GM18520 (cell line): ENCODE data around the gene NLN.
"Not testable (repeated sequence)": the region's sequence is repeated elsewhere in the genome, so short reads cannot be mapped to it uniquely, and the experiment has no call there.

Experiments used
- ATAC-seq: cut with Tn5 transposase; IDR thresholded peaks from one replicate; pipeline ENCODE4 v1.9.1; 2021; ENCODE audit not compliant: unreplicated experiment

The NLN gene

GRCh38 chr5:65807494-65807893, 85.5 kb downstream of the NLN start:
- ATAC-seq, result not testable (repeated sequence)

DNA sequence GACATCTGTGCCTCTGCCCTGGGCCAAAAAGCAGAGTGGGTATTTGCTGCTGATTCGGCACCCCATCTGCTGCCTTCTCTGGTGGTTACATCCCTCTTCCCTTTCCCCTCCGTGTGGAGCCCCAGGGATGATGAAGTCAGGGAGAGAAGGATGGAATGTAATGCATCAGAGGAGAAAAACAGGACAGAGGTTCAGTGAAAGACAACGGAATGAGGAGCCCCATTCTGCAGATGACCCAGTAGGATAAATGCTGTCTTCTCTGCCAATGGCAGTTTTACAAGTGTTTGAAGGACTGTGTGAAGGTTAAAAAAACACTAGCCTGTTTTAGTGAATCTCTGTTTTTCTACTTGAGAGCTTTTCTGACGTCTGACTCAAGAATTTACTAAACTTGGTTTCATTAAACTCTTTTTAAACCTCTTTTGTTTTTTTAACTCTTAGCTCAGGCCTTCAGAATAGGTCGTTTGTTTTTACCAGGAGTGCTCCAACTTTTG, 86.3 kb downstream of the NLN start:
- ATAC-seq, result no peak

DNA sequence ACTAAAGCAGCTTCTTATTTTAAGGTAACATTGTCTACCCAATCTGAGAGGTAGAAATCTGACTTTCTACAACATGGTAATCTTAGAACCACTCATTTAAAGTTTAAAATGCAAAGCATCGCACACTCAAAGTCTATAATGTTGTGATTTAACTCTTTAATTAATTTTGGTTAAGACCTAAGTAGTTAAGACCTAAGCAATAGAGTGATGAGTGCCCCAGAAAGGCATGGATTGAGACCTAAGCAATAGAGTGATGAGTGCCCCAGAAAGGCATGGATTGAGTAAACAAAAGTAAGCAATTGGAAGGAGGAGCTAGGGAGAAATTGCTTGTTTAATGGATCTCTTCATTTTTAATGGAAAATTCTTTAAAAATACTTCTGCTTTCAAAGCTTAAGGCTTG, 86.8 kb downstream of the NLN start:
- no peak for ATAC-seq

GRCh38 chr5:65809817-65810531, 88.0 kb downstream of the NLN start:
- ATAC-seq, result no peak

DNA sequence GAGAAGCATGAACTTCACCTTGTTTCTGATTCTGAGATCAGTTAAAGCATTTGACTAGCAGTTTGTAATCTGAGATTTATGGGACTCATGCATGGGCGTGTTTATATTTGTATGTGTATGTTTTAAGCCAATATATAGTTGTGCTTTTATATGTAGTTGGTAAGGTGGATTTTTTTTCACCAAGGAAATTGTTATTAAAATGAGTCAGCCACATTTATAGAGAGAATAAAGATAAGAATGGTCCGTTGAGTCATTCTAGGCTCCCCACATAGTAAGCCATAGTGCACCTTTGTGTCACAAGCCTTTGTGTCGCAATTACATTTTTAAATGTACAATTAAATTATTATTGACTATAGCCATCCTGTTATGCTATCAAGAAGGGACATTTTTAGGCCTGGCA, 89.0 kb downstream of the NLN start:
- no peak for ATAC-seq

- no peak for ATAC-seq
Measured at GRCh38 chr5:65811885-65812284, 89.9 kb downstream of the NLN start.

- ATAC-seq, result no peak
Measured at GRCh38 chr5:65812648-65813047, 90.6 kb downstream of the NLN start.

- ATAC-seq, result no peak
Measured at GRCh38 chr5:65813174-65813573, 91.2 kb downstream of the NLN start.

GRCh38 chr5:65815161-65815560, 93.2 kb downstream of the NLN start:
- ATAC-seq, result no peak

DNA sequence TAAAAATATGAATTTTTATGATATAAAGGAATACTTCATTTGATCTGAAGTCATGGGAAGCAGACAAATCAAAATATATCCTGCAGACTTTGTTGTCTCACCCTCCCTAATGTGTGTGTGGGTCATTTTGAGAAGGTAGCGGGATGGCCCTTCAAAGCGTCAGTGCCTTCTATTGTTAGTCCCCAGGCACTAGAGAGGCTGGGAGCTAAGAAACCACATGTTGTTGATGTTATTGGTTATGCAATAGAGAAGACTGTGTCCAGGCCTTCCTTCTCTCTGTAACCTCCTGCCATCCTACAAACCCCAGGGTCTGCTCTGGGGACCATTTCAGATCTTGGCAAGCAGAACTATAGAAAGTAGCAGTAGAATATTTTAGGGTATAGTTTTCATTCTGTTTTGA, 94.7 kb downstream of the NLN start:
- ATAC-seq, result no peak

DNA sequence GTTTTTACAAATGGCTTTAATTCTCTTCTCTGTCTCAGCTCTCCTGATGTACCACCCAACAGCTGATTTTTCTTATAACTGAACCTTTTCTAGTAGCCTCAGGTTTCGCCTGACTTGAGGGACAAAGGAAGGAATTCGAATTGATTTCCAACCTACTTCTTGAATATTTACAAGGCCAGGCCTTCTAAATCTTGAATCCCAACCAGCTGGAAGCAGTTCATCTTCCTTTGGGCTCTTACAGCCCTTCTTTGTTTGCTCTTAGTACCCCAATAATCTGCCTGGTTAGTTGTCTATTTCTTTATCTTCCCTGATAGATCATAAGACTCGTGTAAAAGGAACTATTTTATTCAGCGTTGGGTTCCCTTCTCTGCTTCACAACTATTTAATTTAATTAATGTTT, 95.9 kb downstream of the NLN start:
- ATAC-seq, result no peak

GRCh38 chr5:65818592-65818991, 96.6 kb downstream of the NLN start:
- ATAC-seq, result no peak

DNA sequence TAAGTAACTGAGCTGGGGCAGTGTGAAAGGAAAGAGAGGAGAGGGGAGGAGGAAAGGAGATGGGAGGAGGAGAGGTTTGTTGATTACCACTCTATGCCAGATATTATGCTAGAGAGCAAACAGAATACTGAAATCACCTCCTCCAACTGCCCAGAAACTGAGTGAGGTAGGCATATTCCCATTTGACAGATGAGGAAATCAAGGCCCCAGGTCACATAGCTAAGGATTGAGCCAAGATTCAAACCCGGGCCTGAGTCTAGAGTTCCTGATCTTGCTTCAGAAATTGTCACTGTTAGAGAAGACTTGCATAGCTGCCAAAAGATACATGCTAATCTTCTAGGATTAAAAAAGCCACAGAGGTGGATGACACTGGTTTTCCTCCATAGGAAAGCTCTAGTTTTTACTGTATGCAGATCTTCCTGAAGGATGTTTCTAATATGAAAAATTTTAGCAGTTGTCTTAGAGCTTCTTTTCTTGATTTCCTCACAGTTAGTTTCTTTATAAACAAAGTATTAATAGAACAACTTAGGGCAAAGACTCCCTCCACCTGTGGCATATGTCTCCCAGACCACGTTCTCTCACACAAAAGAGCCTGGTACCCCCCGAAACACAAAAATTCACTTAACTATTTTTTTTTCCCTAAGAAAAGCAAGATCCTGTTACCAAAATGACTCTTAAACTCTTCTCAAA, 97.4 kb downstream of the NLN start:
- ATAC-seq, result no peak

DNA sequence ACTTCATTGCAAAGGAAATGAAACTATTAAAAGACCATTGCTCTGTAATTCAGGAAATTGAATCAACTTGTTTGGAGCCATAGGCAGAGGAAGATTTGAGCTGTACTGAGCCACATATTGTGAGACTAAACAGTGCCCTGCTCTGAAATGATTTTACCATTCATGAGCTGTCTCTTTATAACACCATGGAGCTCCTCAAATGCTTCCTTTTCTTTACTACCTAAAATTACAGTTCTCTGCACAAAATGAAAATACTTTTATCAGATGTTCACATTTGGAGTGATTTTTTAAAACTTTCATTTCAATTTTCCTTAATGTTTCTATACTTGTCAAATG, 97.9 kb downstream of the NLN start:
- no peak for ATAC-seq

- no peak for ATAC-seq
Measured at GRCh38 chr5:65820373-65820772, 98.4 kb downstream of the NLN start.

DNA sequence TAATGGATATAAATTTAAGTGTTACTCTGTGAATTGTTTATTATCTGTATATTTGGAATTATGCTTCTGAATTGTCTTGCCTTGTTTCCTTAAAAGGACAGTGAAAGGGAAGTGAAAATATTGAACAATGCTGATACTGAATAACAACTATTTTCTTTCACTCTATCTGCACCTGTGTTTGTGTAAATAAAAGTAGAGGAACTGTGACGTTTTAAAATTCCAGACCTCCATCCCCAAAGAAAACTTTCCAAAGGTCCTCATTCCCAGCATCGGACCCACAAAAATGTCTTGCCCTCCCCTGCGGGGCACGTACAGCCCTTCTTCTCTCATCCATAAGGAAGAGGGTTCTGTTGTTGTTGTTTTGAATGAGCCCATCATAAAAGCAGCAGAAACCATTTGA, 100.0 kb downstream of the NLN start:
- no peak for ATAC-seq

- no peak for ATAC-seq
Measured at GRCh38 chr5:65822710-65823109, 100.7 kb downstream of the NLN start.

DNA sequence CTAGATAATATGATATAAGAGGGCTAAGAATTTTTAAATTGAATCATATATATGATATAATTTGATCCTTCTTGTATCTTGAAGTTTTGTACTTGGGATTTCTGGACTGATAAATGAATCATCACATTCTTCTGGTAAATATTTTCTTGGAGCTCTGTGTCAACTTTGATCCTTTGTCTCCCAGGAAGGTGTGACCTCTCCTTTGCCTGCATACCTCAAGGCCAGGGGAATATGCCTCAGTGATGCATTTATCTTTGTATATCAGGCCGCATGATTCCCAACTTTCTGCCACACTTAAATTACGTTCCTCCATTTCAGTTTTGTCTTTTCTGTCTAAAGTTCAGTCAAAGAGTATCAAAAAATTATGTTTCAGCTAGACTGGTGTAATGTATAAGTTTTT, 101.2 kb downstream of the NLN start:
- ATAC-seq, result no peak

DNA sequence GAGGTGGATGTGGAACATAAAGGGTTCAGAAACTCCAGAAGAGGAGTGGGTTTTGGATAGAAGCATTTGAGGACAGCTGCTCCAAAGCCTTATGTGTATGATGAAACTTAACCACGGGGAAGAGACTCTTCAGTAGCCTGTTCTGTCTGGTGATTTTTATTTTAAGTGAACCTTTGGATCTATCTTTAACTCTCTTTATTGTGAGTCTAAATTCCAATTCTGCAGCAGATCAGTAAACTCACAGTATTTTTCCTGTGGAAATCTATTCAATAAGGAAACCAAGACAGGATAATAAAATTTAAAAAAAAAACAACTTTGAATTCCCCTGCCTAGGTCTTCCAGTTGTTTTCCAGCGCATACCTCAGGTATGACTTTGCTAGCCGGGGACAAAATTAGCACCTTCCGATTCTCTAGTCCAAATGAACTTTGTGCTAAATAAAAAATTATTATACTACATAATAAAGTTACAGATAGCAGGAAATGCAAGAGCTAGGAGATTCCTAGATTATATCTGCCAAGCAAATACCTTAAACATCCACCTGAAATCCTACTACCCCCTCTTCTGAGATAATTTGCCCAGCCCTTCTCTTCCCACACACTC, 101.9 kb downstream of the NLN start:
- ATAC-seq, result no peak

DNA sequence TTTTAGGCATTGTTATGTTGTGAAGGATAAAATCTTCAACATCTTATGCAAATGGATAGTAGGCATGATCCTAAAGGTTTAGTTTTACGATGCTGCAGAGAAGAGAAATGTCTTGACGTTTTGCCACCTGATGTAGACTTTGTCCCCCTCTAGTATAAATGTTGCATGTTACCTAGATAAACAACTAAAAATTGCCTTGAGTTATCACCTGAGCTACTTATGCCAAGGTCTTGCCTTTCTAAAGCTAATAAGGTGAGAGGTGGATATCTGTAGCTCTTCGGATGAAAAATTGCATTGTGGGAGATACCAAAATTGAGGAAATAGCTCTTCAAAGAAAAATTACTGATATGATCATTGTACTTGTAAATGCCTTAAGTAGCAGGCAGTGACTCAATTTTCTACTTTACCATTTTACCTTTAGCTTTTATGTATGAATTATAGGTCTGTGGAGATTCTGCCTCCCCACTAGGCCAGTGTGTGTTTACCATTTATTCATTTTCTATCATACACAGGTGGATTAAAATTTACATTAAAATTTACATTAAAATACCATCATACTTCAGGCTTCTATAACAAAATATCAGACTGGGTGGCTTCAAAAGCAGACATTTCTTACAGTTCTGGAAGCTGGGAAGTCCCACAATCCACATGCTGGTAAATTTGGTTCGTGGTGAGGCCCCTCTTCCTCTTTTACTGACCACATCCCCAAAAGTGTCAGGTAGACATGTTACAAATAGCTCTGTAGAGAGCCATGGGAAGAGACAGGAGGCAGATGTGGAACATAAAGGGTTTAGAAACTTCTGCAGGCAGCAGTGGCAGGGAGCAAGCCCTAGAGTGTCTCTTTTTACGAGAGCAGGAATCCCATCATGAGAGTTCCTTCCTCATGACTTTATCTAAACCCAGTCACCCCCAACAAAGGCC, 103.7 kb downstream of the NLN start:
- no peak for ATAC-seq
